KG1 (cell line): ENCODE results near the gene SHISA4.
"Not testable (repeated sequence)": the region's sequence is repeated elsewhere in the genome, so short reads cannot be mapped to it uniquely, and the experiment has no call there.

ENCODE experiments used
- DNase-seq: peaks from one replicate; lab custom pipeline; 2025; lab: John Stamatoyannopoulos, UW

The SHISA4 gene

GRCh38 chr1:201888282-201889089 is at the start of gene SHISA4:
TSS of gene SHISA4 (plus strand) at chr1:201888898. CDS start at chr1:201888995, 97 bp downstream.
- DNase-seq, result no peak

- not testable (repeated sequence) for DNase-seq
Observed at GRCh38 chr1:201839089-201839488, 49.6 kb upstream of the SHISA4 start.

GRCh38 chr1:201840055-201840454 is 48.6 kb upstream of the SHISA4 start:
- DNase-seq, result no peak

- DNase-seq, result no peak
Observed at GRCh38 chr1:201840490-201840889, 48.2 kb upstream of the SHISA4 start.

- no peak for DNase-seq
Observed at GRCh38 chr1:201841265-201841912, 47.3 kb upstream of the SHISA4 start.

- DNase-seq, result no peak
Observed at GRCh38 chr1:201842472-201843027, 46.1 kb upstream of the SHISA4 start.

GRCh38 chr1:201845331-201846083 is 43.2 kb upstream of the SHISA4 start:
- no peak for DNase-seq

- no peak for DNase-seq
Observed at GRCh38 chr1:201847150-201847549, 41.5 kb upstream of the SHISA4 start.

- no peak for DNase-seq
Observed at GRCh38 chr1:201848230-201848629, 40.5 kb upstream of the SHISA4 start.

- no peak for DNase-seq
Observed at GRCh38 chr1:201849372-201850052, 39.2 kb upstream of the SHISA4 start.

- no peak for DNase-seq
Observed at GRCh38 chr1:201850053-201850397, 38.7 kb upstream of the SHISA4 start.

GRCh38 chr1:201851949-201852348 is 36.7 kb upstream of the SHISA4 start:
- DNase-seq, result no peak

GRCh38 chr1:201856722-201857121 is 32.0 kb upstream of the SHISA4 start:
- DNase-seq, result not testable (repeated sequence)

GRCh38 chr1:201859424-201859823 is 29.3 kb upstream of the SHISA4 start:
- no peak for DNase-seq

- no peak for DNase-seq
Observed at GRCh38 chr1:201861448-201861847, 27.2 kb upstream of the SHISA4 start.

GRCh38 chr1:201870397-201870796 is 18.3 kb upstream of the SHISA4 start:
- DNase-seq, result no peak

GRCh38 chr1:201874672-201875071 is 14.0 kb upstream of the SHISA4 start:
- no peak for DNase-seq

- no peak for DNase-seq
Observed at GRCh38 chr1:201876148-201876818, 12.4 kb upstream of the SHISA4 start.

GRCh38 chr1:201877877-201878401 is 10.8 kb upstream of the SHISA4 start:
- peak; percentile 7 for DNase-seq

- DNase-seq, result no peak
Observed at GRCh38 chr1:201880928-201881571, 7.6 kb upstream of the SHISA4 start.

- no peak for DNase-seq
Observed at GRCh38 chr1:201881617-201882016, 7.1 kb upstream of the SHISA4 start.
